Kidney epithelial cell (primary cell): ENCODE measurements around the gene BAIAP2L1. TPM values are rescaled to one million over a fixed set of nuclear protein-coding genes. Genes with fewer than 3 reads are reported as not detected.
A peak's percentile ranks its signal among the peaks of the same experiment; 100 is the strongest.

Source experiments
- DNase-seq: peaks from one replicate; pipeline ENCODE4 v3.0.0-alpha.2; 2010; ENCODE audit warnings: low read depth
- H3K27me3 ChIP-seq: 2 replicates; pipeline ENCODE4 v1.6.0; 2011; ENCODE audit warnings: low read length; ENCODE audit not compliant: control insufficient read depth, insufficient read depth
- H3K36me3 ChIP-seq: 2 replicates; pipeline ENCODE4 v1.5.1; 2011; ENCODE audit warnings: low read length; ENCODE audit not compliant: control insufficient read depth, insufficient read depth
- H3K4me3 ChIP-seq: 2 replicates; pipeline ENCODE4 v1.5.1; 2011; ENCODE audit warnings: low read depth, mild to moderate bottlenecking, control low read depth, low read length
- total RNA-seq: library from RNA; depleted of rRNA; stranded (reverse); fragments of >200 nt; gene quantifications from 2 replicates; pipeline ENCODE4 v1.2.3, GENCODE V29; 2015
- TF ChIP-seq, protein P1 (sequence below): IDR thresholded peaks from 2 replicates; pipeline ENCODE4 v1.5.1; 2011; ENCODE audit warnings: mild to moderate bottlenecking, moderate library complexity, low read length, control low read depth, inconsistent platforms; ENCODE audit not compliant: insufficient read depth, poor library complexity, severe bottlenecking

The BAIAP2L1 gene
- total RNA-seq, 1 donor from 2014 or later, result 32.5 TPM

DNA sequence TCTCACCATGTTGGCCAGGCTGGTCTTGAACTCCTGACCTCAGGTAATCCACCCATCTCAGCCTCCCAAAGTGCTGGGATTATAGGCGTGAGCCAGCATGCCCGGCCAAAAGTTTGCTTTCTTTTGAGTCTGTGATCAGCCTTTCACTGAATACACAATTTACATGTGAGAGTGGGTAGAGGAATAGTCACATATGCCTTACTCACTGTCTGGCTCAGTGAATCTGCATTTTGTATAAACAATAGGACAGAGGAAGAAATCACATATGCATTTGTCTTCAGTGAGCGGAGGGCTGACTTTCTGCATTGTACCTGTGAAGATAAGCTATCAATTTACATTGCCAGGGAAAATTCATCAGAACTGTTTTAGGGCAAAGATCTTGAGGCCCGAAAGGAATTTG lies 146.4 kb downstream of the BAIAP2L1 start:
- Histone ChIP-seq H3K36me3 (no peaks in the 10 kb centered on the region), H3K4me3 (no peak overlapping the region), H3K27me3 (no peaks in the 10 kb centered on the region)
- TF ChIP-seq, protein P1, sequence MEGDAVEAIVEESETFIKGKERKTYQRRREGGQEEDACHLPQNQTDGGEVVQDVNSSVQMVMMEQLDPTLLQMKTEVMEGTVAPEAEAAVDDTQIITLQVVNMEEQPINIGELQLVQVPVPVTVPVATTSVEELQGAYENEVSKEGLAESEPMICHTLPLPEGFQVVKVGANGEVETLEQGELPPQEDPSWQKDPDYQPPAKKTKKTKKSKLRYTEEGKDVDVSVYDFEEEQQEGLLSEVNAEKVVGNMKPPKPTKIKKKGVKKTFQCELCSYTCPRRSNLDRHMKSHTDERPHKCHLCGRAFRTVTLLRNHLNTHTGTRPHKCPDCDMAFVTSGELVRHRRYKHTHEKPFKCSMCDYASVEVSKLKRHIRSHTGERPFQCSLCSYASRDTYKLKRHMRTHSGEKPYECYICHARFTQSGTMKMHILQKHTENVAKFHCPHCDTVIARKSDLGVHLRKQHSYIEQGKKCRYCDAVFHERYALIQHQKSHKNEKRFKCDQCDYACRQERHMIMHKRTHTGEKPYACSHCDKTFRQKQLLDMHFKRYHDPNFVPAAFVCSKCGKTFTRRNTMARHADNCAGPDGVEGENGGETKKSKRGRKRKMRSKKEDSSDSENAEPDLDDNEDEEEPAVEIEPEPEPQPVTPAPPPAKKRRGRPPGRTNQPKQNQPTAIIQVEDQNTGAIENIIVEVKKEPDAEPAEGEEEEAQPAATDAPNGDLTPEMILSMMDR, result no peak
- no peak for DNase-seq

DNA sequence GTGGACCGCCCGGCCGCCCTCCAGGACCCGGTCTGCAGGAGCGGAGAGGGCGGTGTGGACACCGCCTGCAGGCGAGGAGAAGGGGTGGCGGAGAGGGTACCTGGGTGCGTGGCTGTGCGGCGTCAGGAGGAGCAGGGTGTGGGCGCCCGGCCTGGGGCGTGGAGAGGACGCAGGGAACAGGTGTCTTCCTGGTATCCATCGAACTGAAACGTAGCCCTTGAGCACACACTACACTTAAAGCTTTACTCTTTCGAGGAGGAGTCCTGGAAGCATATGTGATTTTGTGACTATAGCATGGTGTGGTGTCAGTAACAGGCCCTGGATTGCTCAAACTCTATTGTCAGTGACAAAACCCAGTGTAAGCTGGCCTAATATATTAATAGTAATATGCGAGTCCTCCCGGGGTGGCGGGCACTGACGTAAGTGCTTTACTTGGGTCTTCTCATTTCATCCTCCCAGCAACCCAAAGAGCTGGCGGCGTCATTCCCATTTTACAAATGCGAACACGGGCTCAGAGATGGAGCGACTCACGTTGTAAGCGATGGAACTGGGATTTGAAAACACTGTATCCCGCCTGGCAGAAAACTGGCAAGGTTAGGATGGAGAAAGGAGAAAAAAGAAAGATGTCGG lies 148.3 kb downstream of the BAIAP2L1 start:
- Histone ChIP-seq H3K36me3 (no peaks in the 10 kb centered on the region), H3K27me3 (no peaks in the 10 kb centered on the region), H3K4me3 (peak overlapping the region; percentile 98)
- DNase-seq, result no peak
- TF ChIP-seq, protein P1, result no peak

DNA sequence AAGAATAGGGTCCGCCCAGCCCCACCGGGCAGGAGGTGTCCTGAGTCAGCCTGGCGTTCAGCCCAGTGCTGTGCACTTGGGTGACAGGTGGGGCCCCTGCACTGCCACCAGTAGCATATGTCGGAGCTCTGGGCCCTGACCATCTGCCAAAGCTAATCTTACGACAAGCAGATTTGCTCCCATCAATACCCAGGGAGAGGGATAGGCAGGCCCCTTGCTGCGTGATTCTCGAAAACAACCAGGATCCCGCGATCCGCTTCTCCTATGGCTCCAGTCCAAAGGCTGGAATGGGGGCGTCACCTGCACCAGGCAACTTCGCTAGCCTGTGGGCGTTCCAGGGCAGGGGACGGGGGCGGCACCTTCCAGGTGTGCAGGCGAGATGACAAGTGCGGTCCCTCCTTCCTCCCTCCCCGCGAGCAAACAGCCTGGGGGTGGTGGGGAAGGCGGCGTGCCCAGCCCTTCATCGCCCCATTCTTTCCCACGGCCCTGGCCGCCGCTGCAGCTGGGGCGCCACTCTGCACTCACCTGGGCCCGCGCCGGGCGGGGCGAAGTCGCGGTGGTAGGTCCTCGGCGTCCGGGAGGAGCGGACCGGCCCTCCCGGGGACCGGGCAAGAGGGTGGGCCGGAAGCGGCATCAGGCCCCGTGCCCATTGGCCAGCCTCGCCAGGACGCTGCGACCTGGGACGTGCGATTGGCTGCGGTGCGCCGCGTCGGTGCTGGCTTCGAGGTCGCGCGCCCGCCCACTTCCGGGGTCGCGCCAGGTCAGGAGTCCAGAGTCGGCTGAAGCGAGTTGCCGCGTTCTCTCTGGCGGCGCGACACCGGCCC lies 149.1 kb downstream of the BAIAP2L1 start, which contains the start of gene TECPR1:
Gene TECPR1, minus strand, starts transcription at position 632 of the 824 bp plus-strand sequence. CDS start 6,086 bp downstream, outside the sequence.
- peak; percentile 61 for DNase-seq
- TF ChIP-seq, protein P1, result no peak

DNA sequence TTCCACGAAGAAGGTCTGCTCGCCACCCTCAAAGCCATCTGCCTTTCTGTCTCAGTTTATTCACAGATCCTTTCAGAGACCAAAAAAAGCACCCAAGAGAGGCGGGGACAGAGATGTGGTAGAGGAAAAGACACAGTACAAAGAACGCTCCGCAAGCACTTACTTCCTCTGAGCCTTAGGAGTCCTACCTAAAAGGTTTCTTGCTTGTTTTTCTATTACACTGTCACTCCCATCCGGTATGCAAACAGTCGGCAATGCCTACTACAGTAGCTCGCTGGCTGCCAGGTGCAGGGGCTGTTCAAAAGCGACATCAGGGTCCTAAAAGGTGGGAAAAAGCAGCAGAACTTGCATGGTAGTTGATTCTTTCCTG lies 149.7 kb downstream of the BAIAP2L1 start:
- TF ChIP-seq, protein P1, result no peak
- no peak for DNase-seq
- Histone ChIP-seq H3K27me3 (no peaks in the 10 kb centered on the region), H3K36me3 (no peaks in the 10 kb centered on the region), H3K4me3 (peak overlapping the region; percentile 98)

More for the DNA sequence above, 149.1 kb downstream of the BAIAP2L1 start, which contains the start of gene TECPR1:
- Histone ChIP-seq H3K4me3 (peak within 1 kb of the TSS; percentile 98), H3K27me3 (no peaks in the 10 kb centered on the region), H3K36me3 (no peaks in the 10 kb centered on the region)

DNA sequence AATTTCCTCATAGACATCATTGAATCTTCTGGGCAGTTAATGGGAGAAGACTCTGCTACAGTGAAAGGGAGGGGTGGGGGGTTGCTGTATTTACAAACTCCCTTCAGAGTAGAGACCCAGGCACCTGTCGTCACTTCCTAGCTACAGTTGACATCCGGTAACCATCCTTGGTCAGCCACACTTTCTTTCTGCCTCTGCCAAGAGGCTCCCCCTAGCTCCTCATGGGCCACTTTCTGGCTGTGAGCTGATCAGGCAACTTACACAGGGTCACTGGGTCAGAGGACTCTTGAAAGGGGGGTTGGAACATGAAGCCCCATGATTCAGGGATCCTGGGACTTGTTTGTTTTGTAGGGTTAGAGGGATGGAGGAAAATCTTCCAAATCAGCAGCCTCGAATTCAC lies 150.1 kb downstream of the BAIAP2L1 start:
- DNase-seq, result no peak
- Histone ChIP-seq H3K4me3 (no peak overlapping the region), H3K36me3 (no peaks in the 10 kb centered on the region), H3K27me3 (no peaks in the 10 kb centered on the region)
- TF ChIP-seq, protein P1, result no peak
